ENCODE results near the gene GPR153. TPM values are rescaled to one million over a fixed set of nuclear protein-coding genes. Genes with fewer than 3 reads are reported as not detected.

Gene GPR153
- total and polyA plus RNA-seq, 2 donors (not counting 1 experiment from before 2014, with no cell fraction given): 0.04 to 0.20 TPM

GRCh38 chr1:6270401-6270800 lies 9.5 kb upstream of the GPR153 start:
- H3K27me3 ChIP-seq (replicated peaks in 1 of 4; ENCODE audit: control extremely low read depth in 1 of 4, control insufficient read depth in 3 of 4, insufficient read depth in 4 of 4, low read length in 3 of 4): no peaks in the 10 kb centered on the region
- no peak overlapping the region for H2AFZ ChIP-seq (ENCODE audit: insufficient read depth, low read depth, low read length, poor library complexity, severe bottlenecking)
- DNase-seq (no peak), ATAC-seq (ENCODE audit: low read depth) (no peak)
- intact Hi-C loops (cut with micrococcal nuclease): no loop called here
- no peaks in the 10 kb centered on the region for H3K4me1 Mint-ChIP-seq
- H3K9me3 ChIP-seq (ENCODE audit: control extremely low read depth in 1 of 3, control insufficient read depth in 2 of 3, insufficient read depth in 1 of 3, low read length in 2 of 3): no peaks in the 10 kb centered on the region
- H3K36me3 ChIP-seq (replicated peaks in 1 of 2; ENCODE audit: control extremely low read depth in 1 of 2, control insufficient read depth in 1 of 2, extremely low read depth in 1 of 2, insufficient read depth in 2 of 2, low read length in 1 of 2): no peaks in the 10 kb centered on the region
- POLR2A ChIA-PET: interaction anchor here (0.6 kb wide), 1 partner anchor 26 kb away, joined by 5 read pairs; the partner anchor contains the start of gene HES3
- H3K27ac ChIP-seq (ENCODE audit: low read length in 2 of 2): no peak overlapping the region
- no peaks in the 10 kb centered on the region for H3K27me3 Mint-ChIP-seq
- H3K27ac Mint-ChIP-seq: no peak overlapping the region
- 87% methylated on average over 8 of the region's 8 CpGs for WGBS (ENCODE audit: insufficient coverage)
- H3K4me3 Mint-ChIP-seq: no peak overlapping the region
- no peak overlapping the region for H3K4me3 ChIP-seq (ENCODE audit: control extremely low read depth in 1 of 5, extremely low read depth in 1 of 5, insufficient read depth in 1 of 5, low read depth in 2 of 5, low read length in 4 of 5)
- H3K4me1 ChIP-seq (ENCODE audit: control insufficient read depth in 2 of 2, insufficient read depth in 2 of 2, low read length in 2 of 2): no peaks in the 10 kb centered on the region
- TF ChIP-seq EZH2 (IDR thresholded peaks at IDR 0.05; ENCODE audit: borderline replicate concordance, insufficient read depth, low read depth, low read length, poor library complexity, severe bottlenecking) (no peak), CTCF (IDR thresholded peaks at IDR 0.05) (no peak)
- CTCF ChIA-PET: no interaction called here
- no peaks in the 10 kb centered on the region for H4K20me1 ChIP-seq (ENCODE audit: control insufficient read depth, insufficient read depth, low read length, poor library complexity, severe bottlenecking)
- H3K9ac ChIP-seq (ENCODE audit: low read length): no peak overlapping the region
- H3K9me3 Mint-ChIP-seq (ENCODE audit: insufficient read depth): no peaks in the 10 kb centered on the region
- no peak overlapping the region for H3K4me2 ChIP-seq (replicated peaks; ENCODE audit: low read depth, low read length, poor library complexity, severe bottlenecking)
- no peaks in the 10 kb centered on the region for H3K79me2 ChIP-seq (ENCODE audit: control insufficient read depth, insufficient read depth, low read length)

GRCh38 chr1:6269720-6270400 lies 9.0 kb upstream of the GPR153 start:
- ChIA-PET CTCF (no interaction called here), POLR2A (no interaction called here)
- Histone ChIP-seq H3K9ac (ENCODE audit: low read length) (no peak overlapping the region), H2AFZ (ENCODE audit: insufficient read depth, low read depth, low read length, poor library complexity, severe bottlenecking) (no peak overlapping the region), H3K79me2 (ENCODE audit: control insufficient read depth, insufficient read depth, low read length) (no peaks in the 10 kb centered on the region), H3K4me3 (ENCODE audit: control extremely low read depth in 1 of 5, extremely low read depth in 1 of 5, insufficient read depth in 1 of 5, low read depth in 2 of 5, low read length in 4 of 5) (no peak overlapping the region), H3K27ac (ENCODE audit: low read length in 2 of 2) (no peak overlapping the region), H4K20me1 (ENCODE audit: control insufficient read depth, insufficient read depth, low read length, poor library complexity, severe bottlenecking) (no peaks in the 10 kb centered on the region), H3K27me3 (replicated peaks in 1 of 4; ENCODE audit: control extremely low read depth in 1 of 4, control insufficient read depth in 3 of 4, insufficient read depth in 4 of 4, low read length in 3 of 4) (no peaks in the 10 kb centered on the region), H3K36me3 (replicated peaks in 1 of 2; ENCODE audit: control extremely low read depth in 1 of 2, control insufficient read depth in 1 of 2, extremely low read depth in 1 of 2, insufficient read depth in 2 of 2, low read length in 1 of 2) (no peaks in the 10 kb centered on the region), H3K4me1 (ENCODE audit: control insufficient read depth in 2 of 2, insufficient read depth in 2 of 2, low read length in 2 of 2) (no peaks in the 10 kb centered on the region), H3K9me3 (ENCODE audit: control extremely low read depth in 1 of 3, control insufficient read depth in 2 of 3, insufficient read depth in 1 of 3, low read length in 2 of 3) (no peaks in the 10 kb centered on the region), H3K4me2 (replicated peaks; ENCODE audit: low read depth, low read length, poor library complexity, severe bottlenecking) (no peak overlapping the region)
- Mint-ChIP-seq H3K4me3 (no peak overlapping the region), H3K27me3 (no peaks in the 10 kb centered on the region), H3K4me1 (no peaks in the 10 kb centered on the region), H3K9me3 (ENCODE audit: insufficient read depth) (no peaks in the 10 kb centered on the region), H3K27ac (no peak overlapping the region)
- no peak for ATAC-seq (ENCODE audit: low read depth)
- TF ChIP-seq CTCF (IDR thresholded peaks at IDR 0.05) (no peak), EZH2 (IDR thresholded peaks at IDR 0.05; ENCODE audit: borderline replicate concordance, insufficient read depth, low read depth, low read length, poor library complexity, severe bottlenecking) (no peak)
- no peak for DNase-seq
- intact Hi-C loops (cut with micrococcal nuclease): no loop called here
- WGBS (ENCODE audit: insufficient coverage): 89% methylated on average over 18 of the region's 22 CpGs
